ENCODE measurements around the gene WWTR1.

Gene WWTR1

GRCh38 chr3:149536429-149536828 lies 121.4 kb downstream of the WWTR1 start:
- DNase-seq (ENCODE audit: low read depth): no peak
- TF ChIP-seq POLR2A (IDR thresholded peaks at IDR 0.05; ENCODE audit: extremely low read depth, insufficient read length): no peak
- TF ChIP-seq CTCF (IDR thresholded peaks at IDR 0.05; ENCODE audit: low read depth, low read length): no peak
- no peak for TF ChIP-seq MAX (IDR thresholded peaks at IDR 0.05; ENCODE audit: low read depth, low read length)
- no peak overlapping the region for H3K4me3 ChIP-seq (ENCODE audit: low read depth, low read length)

GRCh38 chr3:149535333-149535685 lies 122.5 kb downstream of the WWTR1 start:
- no peak for TF ChIP-seq MYC (IDR thresholded peaks at IDR 0.05; ENCODE audit: low read depth, low read length)
- no peak for TF ChIP-seq MAX (IDR thresholded peaks at IDR 0.05; ENCODE audit: low read depth, low read length)
- TF ChIP-seq CTCF (IDR thresholded peaks at IDR 0.05; ENCODE audit: low read depth, low read length): no peak
- no peak for TF ChIP-seq POLR2A (IDR thresholded peaks at IDR 0.05; ENCODE audit: extremely low read depth, insufficient read length)
- H3K4me3 ChIP-seq (ENCODE audit: low read depth, low read length): no peak overlapping the region
- DNase-seq (ENCODE audit: low read depth): no peak

GRCh38 chr3:149534671-149535332 lies 123.0 kb downstream of the WWTR1 start:
- no peak overlapping the region for H3K4me3 ChIP-seq (ENCODE audit: low read depth, low read length)
- no peak for DNase-seq (ENCODE audit: low read depth)
- TF ChIP-seq MYC (IDR thresholded peaks at IDR 0.05; ENCODE audit: low read depth, low read length) (no peak), POLR2A (IDR thresholded peaks at IDR 0.05; ENCODE audit: extremely low read depth, insufficient read length) (no peak), CTCF (IDR thresholded peaks at IDR 0.05; ENCODE audit: low read depth, low read length) (no peak), MAX (IDR thresholded peaks at IDR 0.05; ENCODE audit: low read depth, low read length) (no peak)

- no peak for TF ChIP-seq MAX (IDR thresholded peaks at IDR 0.05; ENCODE audit: low read depth, low read length)
- TF ChIP-seq POLR2A (IDR thresholded peaks at IDR 0.05; ENCODE audit: extremely low read depth, insufficient read length): no peak
- no peak for TF ChIP-seq CTCF (IDR thresholded peaks at IDR 0.05; ENCODE audit: low read depth, low read length)
- TF ChIP-seq MYC (IDR thresholded peaks at IDR 0.05; ENCODE audit: low read depth, low read length): no peak
- no peak for DNase-seq (ENCODE audit: low read depth)
Measured at GRCh38 chr3:149534082-149534481, 123.7 kb downstream of the WWTR1 start.

GRCh38 chr3:149532489-149533180 lies 125.2 kb downstream of the WWTR1 start:
- DNase-seq (ENCODE audit: low read depth): no peak
- TF ChIP-seq MYC (IDR thresholded peaks at IDR 0.05; ENCODE audit: low read depth, low read length): no peak
- no peak for TF ChIP-seq CTCF (IDR thresholded peaks at IDR 0.05; ENCODE audit: low read depth, low read length)
- no peak for TF ChIP-seq POLR2A (IDR thresholded peaks at IDR 0.05; ENCODE audit: extremely low read depth, insufficient read length)
- no peak for TF ChIP-seq MAX (IDR thresholded peaks at IDR 0.05; ENCODE audit: low read depth, low read length)

More at GRCh38 chr3:149534082-149534481, 123.7 kb downstream of the WWTR1 start:
- H3K4me3 ChIP-seq (ENCODE audit: low read depth, low read length): no peak overlapping the region

More at GRCh38 chr3:149532489-149533180, 125.2 kb downstream of the WWTR1 start:
- no peak overlapping the region for H3K4me3 ChIP-seq (ENCODE audit: low read depth, low read length)

All from NB4 (cell line).